Endothelial cell of umbilical vein (primary cell): Measurements from ENCODE around the gene ZPLD1. TPM values are rescaled to one million over a fixed set of nuclear protein-coding genes. Genes with fewer than 3 reads are reported as not detected.

Experiments used
- BruUV-seq: library from RNA; stranded (reverse); fragments of 400-500 nt; replicated peaks from 2 replicates; lab custom pipeline; 2021; lab: Mats Ljungman, UMichigan
- CTCF ChIA-PET: fragments of 300-600, 350-600 bp; sonication (Branson Sonifier 250); formaldehyde crosslinking; loops from one replicate; lab custom pipeline; 2021; ENCODE audit warnings: antibody characterized with exemption, inconsistent platforms; lab: Charles Lee
- POLR2A ChIA-PET: fragments of 300-600, 350-600 bp; sonication (Branson Sonifier 250); formaldehyde crosslinking; loops from one replicate; lab custom pipeline; 2021; ENCODE audit warnings: antibody characterized with exemption, inconsistent platforms; lab: Charles Lee
- DNase-seq: peaks from one replicate; pipeline ENCODE4 v3.0.0-alpha.2; 2011; ENCODE audit warnings: low read depth, low spot score
- FAIRE-seq: peaks from 2 replicates; lab custom pipeline; 2011; peaks lifted over from hg19 to GRCh38; lab: Jason Lieb, UNC
- H2AFZ ChIP-seq: 2 replicates; pipeline ENCODE4 v1.6.0; 2012; ENCODE audit warnings: low read depth, low read length, control low read depth, inconsistent platforms
- H3K27ac ChIP-seq: 2 replicates; pipeline ENCODE4 v1.5.1; 2011; ENCODE audit warnings: low read depth, mild to moderate bottlenecking, control low read depth, low read length, moderate library complexity; ENCODE audit not compliant: insufficient read depth
- H3K27me3 ChIP-seq, 2 experiments: 2 replicates each; pipeline versions ENCODE4 v1.6.0 to v1.6.1; 2011; ENCODE audit warnings: low read length in 2 of 2, mixed read lengths in 1 of 2; ENCODE audit not compliant: control insufficient read depth in 2 of 2, insufficient read depth in 2 of 2
- H3K36me3 ChIP-seq, 2 experiments: 2 replicates in 1 of 2; 3 replicates in 1 of 2; pipeline ENCODE4 v1.5.1; 2011; ENCODE audit warnings: low read length in 2 of 2, mild to moderate bottlenecking in 1 of 2, moderate library complexity in 1 of 2; ENCODE audit not compliant: control insufficient read depth in 2 of 2, insufficient read depth in 2 of 2; ENCODE audit errors: extremely low read depth in 1 of 2
- H3K4me1 ChIP-seq: 3 replicates; pipeline ENCODE4 v1.5.1; 2011; ENCODE audit warnings: mild to moderate bottlenecking, low read length; ENCODE audit not compliant: control insufficient read depth, insufficient read depth; ENCODE audit errors: extremely low read depth
- H3K4me2 ChIP-seq: 2 replicates; pipeline ENCODE4 v1.6.1; 2011; ENCODE audit warnings: low read length, control low read depth, mixed read lengths; ENCODE audit not compliant: insufficient read depth
- H3K4me3 ChIP-seq, 3 experiments: fragments of 200-600 bp in 1 of 3; sonication (generic), shearing (Covaris generic) in 1 of 3; replicated peaks in 1 of 3; 2 replicates each; pipeline ENCODE4 v1.5.1; 2011 to 2016; ENCODE audit warnings: control low read depth in 3 of 3, low read length in 3 of 3, mild to moderate bottlenecking in 2 of 3, inconsistent platforms in 1 of 3, low read depth in 1 of 3, moderate library complexity in 1 of 3; ENCODE audit not compliant: insufficient read depth in 1 of 3
- H3K79me2 ChIP-seq: 2 replicates; pipeline ENCODE4 v1.6.0; 2012; ENCODE audit warnings: low read length, inconsistent platforms; ENCODE audit not compliant: control insufficient read depth, insufficient read depth
- H3K9ac ChIP-seq: replicated peaks from 2 replicates; pipeline ENCODE3; 2011; ENCODE audit warnings: low read length, control low read depth; ENCODE audit not compliant: insufficient read depth; ENCODE audit errors: extremely low read depth
- H3K9me1 ChIP-seq: replicated peaks from 3 replicates; pipeline ENCODE4 v1.6.0; 2011; ENCODE audit warnings: mild to moderate bottlenecking, low read length; ENCODE audit not compliant: control insufficient read depth, insufficient read depth; ENCODE audit errors: extremely low read depth
- H3K9me3 ChIP-seq: replicated peaks from 2 replicates; pipeline ENCODE4 v1.5.1; 2012; ENCODE audit warnings: low read length, inconsistent platforms; ENCODE audit not compliant: control insufficient read depth, insufficient read depth
- H4K20me1 ChIP-seq: replicated peaks from 2 replicates; pipeline ENCODE3; 2011; ENCODE audit warnings: mild to moderate bottlenecking, low read length; ENCODE audit not compliant: control insufficient read depth, insufficient read depth; ENCODE audit errors: extremely low read depth
- EZH2 ChIP-seq: IDR thresholded peaks from 2 replicates; pipeline ENCODE4 v1.6.1; 2012; ENCODE audit warnings: borderline replicate concordance, low read depth, mild to moderate bottlenecking, moderate library complexity, low read length, inconsistent platforms; ENCODE audit not compliant: severe bottlenecking
- FOS ChIP-seq: IDR thresholded peaks from 2 replicates; pipeline ENCODE4 v1.6.1; 2011; ENCODE audit warnings: mild to moderate bottlenecking, low read length, moderate library complexity, borderline replicate concordance; ENCODE audit not compliant: insufficient read depth
- GATA2 ChIP-seq: IDR thresholded peaks from 2 replicates; pipeline ENCODE4 v1.7.0; 2011; ENCODE audit warnings: low read depth, mild to moderate bottlenecking, moderate library complexity, mixed read lengths, low read length; ENCODE audit not compliant: insufficient read length, insufficient read depth
- JUN ChIP-seq: IDR thresholded peaks from 2 replicates; pipeline ENCODE4 v1.6.1; 2011; ENCODE audit warnings: borderline replicate concordance, low read depth; ENCODE audit not compliant: insufficient read length, insufficient read depth
- MYC ChIP-seq: IDR thresholded peaks from one replicate; pipeline ENCODE4 v1.6.1; 2011; ENCODE audit warnings: mild to moderate bottlenecking, low read depth, low read length
- POLR2A ChIP-seq: IDR thresholded peaks from 2 replicates; pipeline ENCODE4 v1.6.1; 2012; ENCODE audit warnings: low read depth, mild to moderate bottlenecking, control low read depth, low read length
- POLR2AphosphoS5 ChIP-seq: IDR thresholded peaks from 2 replicates; pipeline ENCODE4 v1.6.1; 2012; ENCODE audit warnings: low read depth, mild to moderate bottlenecking, control low read depth, low read length, moderate library complexity; ENCODE audit not compliant: insufficient read depth
- dilution Hi-C: fragments of 300-500 bp; cut with MboI; formaldehyde crosslinking; loops from one replicate; pipeline ENCODE4 v1.15.0; 2019; ENCODE audit warnings: low sequenced_read_pairs; ENCODE audit not compliant: extremely low pct_ligation_motif_present
- intact Hi-C: fragments of 100-400 bp; cut with micrococcal nuclease; formaldehyde crosslinking; loops from one replicate; pipeline ENCODE4 v1.10.0; 2022
- polyA plus RNA-seq, 4 experiments: library from polyadenylated mRNA; depleted of rRNA in 3 of 4; stranded (reverse) in 3 of 4; unstranded in 1 of 4; fragments of >200 nt; gene quantifications; 2 replicates each; pipeline versions ENCODE4 v1.2.1 to v1.2.3, GENCODE V29; 2011 to 2012; ENCODE audit warnings: missing spikeins in 1 of 4
- total RNA-seq: library from RNA; stranded (reverse); gene quantifications from 2 replicates; pipeline ENCODE4 v1.2.3, GENCODE V29; 2021
- TF ChIP-seq, protein P1 (sequence below), 2 donors: IDR thresholded peaks; 1 replicate in 1 of 2; 2 replicates in 1 of 2; pipeline ENCODE4 v1.5.1; 2011; ENCODE audit warnings: low read length in 2 of 2, mild to moderate bottlenecking in 2 of 2, moderate library complexity in 2 of 2, control low read depth in 1 of 2, inconsistent platforms in 1 of 2, low read depth in 1 of 2; ENCODE audit not compliant: insufficient read depth in 1 of 2; ENCODE audit errors: extremely low read depth in 1 of 2
- TF ChIP-seq, protein P2 (sequence below): IDR thresholded peaks from 2 replicates; pipeline ENCODE4 v1.6.1; 2011; ENCODE audit not compliant: insufficient read depth, insufficient read length

ZPLD1 gene
- total and polyA plus RNA-seq, 2 donors (not counting 3 experiments of a cell fraction or from before 2014, with no cell fraction given): not detected

DNA sequence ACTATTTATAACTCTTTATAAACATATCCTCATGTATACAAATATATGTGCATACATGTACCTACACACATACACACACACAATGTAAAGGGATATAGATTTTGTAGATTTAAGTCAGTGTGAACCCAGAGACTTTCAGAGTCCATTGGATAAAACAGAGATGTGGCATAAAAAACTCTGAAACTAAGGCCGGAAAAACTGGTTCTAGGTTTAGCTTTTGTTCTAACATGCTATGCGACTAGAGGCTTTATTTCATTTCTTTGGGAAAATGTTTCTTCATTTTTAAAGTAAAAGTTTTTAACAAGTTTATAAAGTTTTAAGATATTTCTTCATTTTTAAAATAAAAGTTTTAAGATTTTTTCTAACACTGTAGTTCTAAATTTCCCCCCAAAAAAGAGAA lies 36.7 kb downstream of the ZPLD1 start:
- dilution Hi-C loops: no loop called here
- CTCF ChIA-PET: interaction anchor here (1.0 kb wide), 1 partner anchor 8 kb away, joined by 3 read pairs; no protein-coding TSS in a partner anchor

More for the DNA sequence above, 36.7 kb downstream of the ZPLD1 start:
- intact Hi-C loops: no loop called here
- POLR2A ChIA-PET: no interaction called here
- Histone ChIP-seq H3K9me1 (no peaks in the 10 kb centered on the region), H3K9ac (no peak overlapping the region), H3K4me1 (no peaks in the 10 kb centered on the region), H3K4me3 (no peak overlapping the region), H3K27ac (no peak overlapping the region), H3K9me3 (no peaks in the 10 kb centered on the region), H3K36me3 (no peaks in the 10 kb centered on the region), H3K79me2 (no peaks in the 10 kb centered on the region), H3K27me3 (peaks cover 0 to 3% of the 10 kb centered on the region in 2 experiments), H3K4me2 (no peak overlapping the region), H4K20me1 (no peaks in the 10 kb centered on the region), H2AFZ (no peak overlapping the region)
- no TSS peak for BruUV-seq
- TF ChIP-seq, protein P1, sequence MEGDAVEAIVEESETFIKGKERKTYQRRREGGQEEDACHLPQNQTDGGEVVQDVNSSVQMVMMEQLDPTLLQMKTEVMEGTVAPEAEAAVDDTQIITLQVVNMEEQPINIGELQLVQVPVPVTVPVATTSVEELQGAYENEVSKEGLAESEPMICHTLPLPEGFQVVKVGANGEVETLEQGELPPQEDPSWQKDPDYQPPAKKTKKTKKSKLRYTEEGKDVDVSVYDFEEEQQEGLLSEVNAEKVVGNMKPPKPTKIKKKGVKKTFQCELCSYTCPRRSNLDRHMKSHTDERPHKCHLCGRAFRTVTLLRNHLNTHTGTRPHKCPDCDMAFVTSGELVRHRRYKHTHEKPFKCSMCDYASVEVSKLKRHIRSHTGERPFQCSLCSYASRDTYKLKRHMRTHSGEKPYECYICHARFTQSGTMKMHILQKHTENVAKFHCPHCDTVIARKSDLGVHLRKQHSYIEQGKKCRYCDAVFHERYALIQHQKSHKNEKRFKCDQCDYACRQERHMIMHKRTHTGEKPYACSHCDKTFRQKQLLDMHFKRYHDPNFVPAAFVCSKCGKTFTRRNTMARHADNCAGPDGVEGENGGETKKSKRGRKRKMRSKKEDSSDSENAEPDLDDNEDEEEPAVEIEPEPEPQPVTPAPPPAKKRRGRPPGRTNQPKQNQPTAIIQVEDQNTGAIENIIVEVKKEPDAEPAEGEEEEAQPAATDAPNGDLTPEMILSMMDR (IDR thresholded peaks at IDR 0.05; ENCODE audit: extremely low read depth in 1 of 2, insufficient read depth in 1 of 2, low read depth in 1 of 2, low read length in 2 of 2): no peak
- TF ChIP-seq GATA2 (no peak), JUN (no peak), FOS (no peak), EZH2 (no peak), POLR2A (no peak), POLR2AphosphoS5 (no peak), MYC (no peak)
- TF ChIP-seq, protein P2, sequence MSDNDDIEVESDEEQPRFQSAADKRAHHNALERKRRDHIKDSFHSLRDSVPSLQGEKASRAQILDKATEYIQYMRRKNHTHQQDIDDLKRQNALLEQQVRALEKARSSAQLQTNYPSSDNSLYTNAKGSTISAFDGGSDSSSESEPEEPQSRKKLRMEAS: no peak
- FAIRE-seq (no peak), DNase-seq (no peak)
